ENCODE results near the gene MYH9. TPM values are rescaled to one million over a fixed set of nuclear protein-coding genes. Genes with fewer than 3 reads are reported as not detected.

The MYH9 gene
- total and polyA plus RNA-seq, 10 donors, result 59.8 to 1,376 (median 711) TPM

- H3K27ac ChIP-seq, result peak overlapping the region in 6 of 8 donors; percentile 32 to 70 (median 65)
- H3K36me3 ChIP-seq, result peaks cover 35 to 100% (median 100%) of the 10 kb centered on the region in 6 donors
- intact Hi-C loops (cut with DNase I; ENCODE audit: low total_unique reads), result loop anchor here (5.0 kb wide), 1 partner anchor 170 kb away; no protein-coding TSS in a partner anchor
- whole genome bisulfite sequencing, 5 donors, result 75 to 86% (median 82%) methylated on average over 8 of the region's 8 CpGs
- H3K4me3 ChIP-seq, result no peak overlapping the region
- no peaks in the 10 kb centered on the region for H3K27me3 ChIP-seq (replicated peaks in 1 of 7)
- TF ChIP-seq POLR2A (IDR thresholded peaks at IDR 0.05) (no peak), POLR2AphosphoS5 (IDR thresholded peaks at IDR 0.05) (no peak), CTCF (IDR thresholded peaks at IDR 0.05 in 8 of 11, conservative IDR thresholded peaks at IDR 0.05 in 3 of 11) (no peak)
- peaks cover 7 to 54% (median 24%) of the 10 kb centered on the region in 6 donors for H3K4me1 ChIP-seq
- H3K9me3 ChIP-seq, result no peaks in the 10 kb centered on the region
- DNase-seq, result no peak
These were observed 85.9 kb downstream of the MYH9 start for GRCh38 chr22:36301851-36302250.

GRCh38 chr22:36301384-36301828 is 86.4 kb downstream of the MYH9 start:
- Histone ChIP-seq H3K36me3 (peaks cover 38 to 100% (median 100%) of the 10 kb centered on the region in 6 donors), H3K27ac (peak overlapping the region in 6 of 8 donors; percentile 32 to 70 (median 65)), H3K4me1 (peaks cover 7 to 54% (median 24%) of the 10 kb centered on the region in 6 donors), H3K9me3 (no peaks in the 10 kb centered on the region), H3K4me3 (no peak overlapping the region), H3K27me3 (replicated peaks in 1 of 7) (no peaks in the 10 kb centered on the region)
- TF ChIP-seq POLR2AphosphoS5 (IDR thresholded peaks at IDR 0.05), result peak; percentile 80 to 86 (median 84)
- no peak for TF ChIP-seq POLR2A (IDR thresholded peaks at IDR 0.05)
- TF ChIP-seq CTCF (IDR thresholded peaks at IDR 0.05 in 8 of 11, conservative IDR thresholded peaks at IDR 0.05 in 3 of 11), result peak; percentile 85 to 97 (median 93)
- intact Hi-C loops (cut with DNase I; ENCODE audit: low total_unique reads), result loop anchor here (5.0 kb wide), 1 partner anchor 171 kb away; no protein-coding TSS in a partner anchor
- 36 to 39% (median 38%) methylated on average over 9 to 13 of the region's 13 CpGs for WGBS, 5 donors
- peak; percentile 94 for DNase-seq

DNA sequence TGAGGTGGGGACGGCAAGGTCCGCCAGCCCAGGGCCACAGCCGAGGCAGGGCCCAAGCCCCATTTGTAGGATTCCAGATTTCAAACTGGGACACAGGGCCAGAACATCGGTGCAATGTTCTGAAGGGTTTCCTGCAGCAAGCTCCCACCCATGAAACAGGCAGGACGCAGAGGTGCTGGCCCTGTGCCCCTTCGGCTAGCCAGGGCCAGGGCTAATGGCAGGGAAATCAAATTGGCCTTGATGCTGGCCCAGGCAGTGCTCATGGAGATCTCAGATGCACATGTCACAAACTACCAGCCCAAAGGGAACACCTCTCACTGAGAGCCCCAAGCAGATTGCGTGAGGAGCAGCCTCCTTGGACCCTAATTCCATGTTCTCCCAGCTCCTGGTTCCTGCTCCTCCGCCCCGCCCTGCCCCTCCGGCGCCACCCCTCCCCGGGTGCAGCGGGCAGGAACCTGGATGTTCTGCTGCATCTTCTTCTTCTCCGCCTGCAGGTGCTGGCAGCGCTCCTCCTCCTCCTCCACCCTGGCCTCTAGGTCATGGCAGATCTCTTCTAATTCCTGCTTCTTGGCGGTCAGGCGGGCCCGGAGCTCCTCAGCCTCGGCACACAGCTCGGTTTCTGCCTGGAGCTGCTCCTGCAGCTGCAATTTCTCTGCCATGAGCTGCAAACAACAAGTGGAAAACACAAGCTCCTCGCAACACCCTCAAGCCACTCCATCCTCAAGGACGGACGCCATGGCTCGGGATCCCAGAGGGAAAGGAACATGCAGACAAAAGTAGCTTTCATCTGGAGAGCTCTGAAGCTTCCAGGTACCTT is 87.2 kb downstream of the MYH9 start:
- peaks cover 40 to 100% (median 100%) of the 10 kb centered on the region in 6 donors for H3K36me3 ChIP-seq
- peak overlapping the region in 7 of 8 donors; percentile 23 to 76 (median 66) for H3K27ac ChIP-seq
- H3K9me3 ChIP-seq, result no peaks in the 10 kb centered on the region
- 74 to 92% (median 84%) methylated on average over 21 to 24 of the region's 24 CpGs for WGBS, 5 donors
- no peak overlapping the region for H3K4me3 ChIP-seq
- intact Hi-C loops (cut with DNase I; ENCODE audit: low total_unique reads), result loop anchor here (5.0 kb wide), 1 partner anchor 172 kb away; no protein-coding TSS in a partner anchor
- no peak for TF ChIP-seq CTCF (IDR thresholded peaks at IDR 0.05 in 8 of 11, conservative IDR thresholded peaks at IDR 0.05 in 3 of 11)
- TF ChIP-seq POLR2AphosphoS5 (IDR thresholded peaks at IDR 0.05), result peak; percentile 68 to 77 (median 72)
- peaks cover 7 to 50% (median 24%) of the 10 kb centered on the region in 6 donors for H3K4me1 ChIP-seq
- no peak for DNase-seq
- no peaks in the 10 kb centered on the region for H3K27me3 ChIP-seq (replicated peaks in 1 of 7)

- DNase-seq, result peak; percentile 73
- intact Hi-C loops (cut with DNase I; ENCODE audit: low total_unique reads), result loop anchor here (5.0 kb wide), 1 partner anchor 172 kb away; no protein-coding TSS in a partner anchor
- Histone ChIP-seq H3K27ac (peak overlapping the region in 6 of 8 donors; percentile 55 to 76 (median 68)), H3K9me3 (no peaks in the 10 kb centered on the region), H3K4me3 (no peak overlapping the region), H3K4me1 (peaks cover 7 to 47% (median 24%) of the 10 kb centered on the region in 6 donors), H3K27me3 (replicated peaks in 1 of 7) (no peaks in the 10 kb centered on the region), H3K36me3 (peaks cover 43 to 100% (median 100%) of the 10 kb centered on the region in 6 donors)
- WGBS, 5 donors, result 73 to 86% (median 81%) methylated on average over 2 to 12 of the region's 12 CpGs
- no peak for TF ChIP-seq POLR2AphosphoS5 (IDR thresholded peaks at IDR 0.05)
- TF ChIP-seq CTCF (IDR thresholded peaks at IDR 0.05 in 8 of 11, conservative IDR thresholded peaks at IDR 0.05 in 3 of 11), result no peak
- TF ChIP-seq POLR2A (IDR thresholded peaks at IDR 0.05), result no peak
These were observed 87.9 kb downstream of the MYH9 start for GRCh38 chr22:36299911-36300310.

All from spleen (tissue), 11 donors.